ENCODE measurements around the gene AZIN2.

DNA sequence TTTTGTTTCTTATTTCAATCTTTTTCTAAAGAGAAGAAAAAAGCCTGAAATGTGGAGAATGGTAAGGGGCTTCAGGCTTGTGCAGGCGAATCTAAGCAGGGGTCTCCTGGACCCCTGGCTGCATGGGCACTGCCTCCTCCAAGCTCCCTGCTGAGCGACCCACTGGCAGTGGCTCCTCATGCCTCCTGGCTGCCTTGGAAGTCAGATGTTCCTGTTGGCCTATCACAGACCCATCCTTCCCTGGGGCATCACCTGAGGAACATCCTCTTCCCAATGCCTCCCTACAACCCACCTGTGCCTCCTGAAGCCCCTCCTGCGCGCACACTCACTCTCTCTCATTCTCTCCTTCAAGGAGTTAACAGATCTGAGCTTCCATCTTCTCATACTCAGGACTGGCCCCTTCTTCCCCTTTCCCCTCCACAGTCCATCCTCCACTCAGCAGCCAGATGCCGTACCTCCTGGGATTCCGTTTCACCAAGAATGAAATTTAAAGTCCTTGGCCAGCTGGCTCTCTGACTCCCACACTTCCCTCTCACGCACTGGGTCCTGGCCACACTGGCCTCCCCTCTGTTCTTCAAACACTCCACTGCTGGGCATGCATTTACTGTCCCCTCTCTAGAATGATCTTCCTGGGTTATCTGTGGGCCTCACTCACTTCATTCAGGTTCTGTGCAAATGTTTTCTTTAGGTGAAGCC is 41.7 kb downstream of the AZIN2 start:
- TF ChIP-seq SMAD1 (CRISPR knock-in tag; IDR thresholded peaks at IDR 0.05; ENCODE audit: borderline replicate concordance, low read depth) (no peak), TEAD2 (CRISPR knock-in tag; IDR thresholded peaks at IDR 0.05) (no peak)

Data from HepG2 (cell line).